Measurements from ENCODE around the gene XYLT1. TPM values are rescaled to one million over a fixed set of nuclear protein-coding genes. Genes with fewer than 3 reads are reported as not detected.

The XYLT1 gene
- total RNA-seq, 3 donors from 2014 or later, result 23.1 to 44.0 (median 34.1) TPM

DNA sequence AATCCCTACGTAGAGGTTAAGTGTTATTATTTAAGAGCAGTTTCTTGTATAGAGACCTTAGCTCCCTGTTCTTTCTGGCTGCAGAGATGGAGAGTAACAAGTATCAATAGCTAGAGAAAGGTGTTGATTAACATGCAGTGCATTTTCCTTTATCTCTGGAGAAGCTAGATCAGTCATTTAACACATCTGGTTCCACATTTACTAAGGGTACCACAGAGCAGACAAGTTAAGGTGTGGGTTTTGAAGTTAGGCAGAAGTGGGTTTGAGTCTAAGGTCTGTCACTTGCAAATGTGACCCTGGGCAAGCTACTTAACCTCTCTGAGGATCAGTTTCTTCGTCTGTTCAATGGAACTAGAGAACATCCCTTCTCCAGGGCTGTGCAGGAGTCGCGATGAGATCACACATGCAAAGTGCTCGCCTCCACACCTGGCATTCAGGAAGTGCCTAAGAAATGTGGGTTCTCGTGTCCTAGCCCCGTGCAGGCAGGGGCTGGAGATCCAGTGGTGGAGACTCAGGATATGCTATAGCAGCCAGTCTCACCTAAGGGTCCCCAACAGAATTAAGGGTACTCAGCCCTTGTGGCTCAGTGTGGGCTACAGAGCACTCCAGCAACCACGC, 224.4 kb downstream of the XYLT1 start:
- H3K4me1 ChIP-seq (ENCODE audit: low read depth), result no peaks in the 10 kb centered on the region
- intact Hi-C loops (cut with DNase I, micrococcal nuclease), result no loop called here
- H3K4me3 ChIP-seq, result no peak overlapping the region
- ATAC-seq (no peak), DNase-seq (no peak)
- H3K9me3 ChIP-seq, result no peaks in the 10 kb centered on the region
- TF ChIP-seq, protein P1, sequence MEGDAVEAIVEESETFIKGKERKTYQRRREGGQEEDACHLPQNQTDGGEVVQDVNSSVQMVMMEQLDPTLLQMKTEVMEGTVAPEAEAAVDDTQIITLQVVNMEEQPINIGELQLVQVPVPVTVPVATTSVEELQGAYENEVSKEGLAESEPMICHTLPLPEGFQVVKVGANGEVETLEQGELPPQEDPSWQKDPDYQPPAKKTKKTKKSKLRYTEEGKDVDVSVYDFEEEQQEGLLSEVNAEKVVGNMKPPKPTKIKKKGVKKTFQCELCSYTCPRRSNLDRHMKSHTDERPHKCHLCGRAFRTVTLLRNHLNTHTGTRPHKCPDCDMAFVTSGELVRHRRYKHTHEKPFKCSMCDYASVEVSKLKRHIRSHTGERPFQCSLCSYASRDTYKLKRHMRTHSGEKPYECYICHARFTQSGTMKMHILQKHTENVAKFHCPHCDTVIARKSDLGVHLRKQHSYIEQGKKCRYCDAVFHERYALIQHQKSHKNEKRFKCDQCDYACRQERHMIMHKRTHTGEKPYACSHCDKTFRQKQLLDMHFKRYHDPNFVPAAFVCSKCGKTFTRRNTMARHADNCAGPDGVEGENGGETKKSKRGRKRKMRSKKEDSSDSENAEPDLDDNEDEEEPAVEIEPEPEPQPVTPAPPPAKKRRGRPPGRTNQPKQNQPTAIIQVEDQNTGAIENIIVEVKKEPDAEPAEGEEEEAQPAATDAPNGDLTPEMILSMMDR (IDR thresholded peaks at IDR 0.05), result no peak
- no peaks in the 10 kb centered on the region for H3K36me3 ChIP-seq (ENCODE audit: low read depth)

DNA sequence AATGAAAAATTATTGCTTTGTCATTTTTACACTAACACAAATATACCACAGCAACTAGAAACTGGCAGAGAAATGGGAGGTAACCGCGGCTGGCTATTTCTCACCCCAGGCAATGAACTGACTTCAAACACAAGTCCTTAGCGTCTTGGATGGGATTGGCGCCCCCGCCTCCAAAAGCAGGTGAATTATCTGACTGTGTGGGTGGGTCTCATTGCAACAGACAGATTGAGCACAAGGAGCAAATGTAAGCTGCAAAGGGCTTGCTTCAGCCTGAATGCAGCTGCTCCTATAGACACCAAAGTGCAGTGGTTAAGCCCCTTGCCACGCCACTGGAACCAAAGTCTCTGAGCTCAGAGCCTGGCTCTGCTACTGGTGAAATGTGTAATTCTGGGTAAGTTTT, 225.0 kb downstream of the XYLT1 start:
- no peaks in the 10 kb centered on the region for H3K36me3 ChIP-seq (ENCODE audit: low read depth)
- DNase-seq, result no peak
- no peaks in the 10 kb centered on the region for H3K9me3 ChIP-seq
- H3K4me3 ChIP-seq, result no peak overlapping the region
- no peak for ATAC-seq
- TF ChIP-seq, protein P1 (IDR thresholded peaks at IDR 0.05), result no peak
- intact Hi-C loops (cut with DNase I, micrococcal nuclease), result no loop called here
- no peaks in the 10 kb centered on the region for H3K4me1 ChIP-seq (ENCODE audit: low read depth)

DNA sequence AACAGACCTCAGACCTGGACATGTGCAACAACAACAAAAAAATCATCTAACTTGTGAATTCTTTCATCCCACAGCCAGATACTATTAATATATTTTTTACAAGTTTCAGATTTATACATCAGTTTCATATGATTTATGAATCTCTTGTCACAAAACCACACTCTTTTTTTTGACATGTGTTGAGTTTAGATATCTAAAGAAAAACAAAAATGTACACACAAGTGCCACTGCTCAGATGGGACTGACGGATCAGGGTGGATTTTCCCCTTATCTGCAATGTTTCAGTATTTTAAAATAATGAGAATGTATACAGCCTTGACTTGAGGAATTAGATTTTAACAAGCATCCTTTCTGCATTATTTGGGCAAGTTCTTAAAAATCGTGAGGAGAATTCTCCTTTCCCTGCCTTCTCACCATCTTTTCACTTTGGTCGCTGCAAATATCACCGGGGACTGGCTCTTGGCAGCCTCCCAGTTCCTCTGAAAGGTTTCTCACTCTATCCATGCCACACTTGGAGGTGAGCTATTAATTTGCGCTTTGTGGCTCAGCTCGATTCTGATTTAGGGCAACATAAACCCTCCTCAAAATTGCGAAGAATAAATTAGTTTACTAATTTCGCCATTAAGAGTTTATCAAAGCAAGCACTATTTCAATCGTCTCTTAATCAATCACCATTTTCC, 225.7 kb downstream of the XYLT1 start:
- no peak for DNase-seq
- TF ChIP-seq, protein P1 (IDR thresholded peaks at IDR 0.05), result no peak
- Histone ChIP-seq H3K36me3 (ENCODE audit: low read depth) (no peaks in the 10 kb centered on the region), H3K4me3 (no peak overlapping the region), H3K9me3 (no peaks in the 10 kb centered on the region), H3K4me1 (ENCODE audit: low read depth) (no peaks in the 10 kb centered on the region)
- no peak for ATAC-seq
- intact Hi-C loops (cut with DNase I, micrococcal nuclease), result no loop called here

DNA sequence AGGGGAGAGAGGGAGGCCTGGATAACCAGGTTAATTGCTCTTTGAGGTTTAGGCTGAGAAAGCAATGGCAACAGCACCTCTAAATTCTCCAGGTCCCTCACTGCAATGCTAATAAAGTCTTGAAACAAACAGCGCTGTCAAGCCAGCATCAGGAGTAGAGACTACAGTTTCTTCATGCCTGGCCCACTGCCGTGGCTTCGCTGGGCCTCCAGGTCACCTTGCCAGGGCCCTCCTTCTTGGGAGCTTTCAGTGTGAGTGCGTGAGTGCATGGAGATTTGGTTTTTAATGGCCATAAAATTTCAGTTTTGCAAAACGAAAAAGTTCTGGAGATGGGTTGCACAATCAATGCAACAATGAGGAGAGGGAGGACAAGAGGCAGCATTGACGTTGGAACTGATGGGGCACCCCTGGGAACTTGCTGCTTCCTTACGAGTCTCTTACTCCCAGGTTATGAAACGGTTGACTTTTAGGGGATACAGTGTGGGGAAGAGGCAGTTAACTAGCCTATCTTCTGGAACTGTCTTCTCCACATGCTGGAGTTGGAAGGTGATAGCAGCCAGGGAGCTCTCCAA, 229.4 kb downstream of the XYLT1 start:
- intact Hi-C loops (cut with DNase I, micrococcal nuclease), result no loop called here
- DNase-seq (no peak), ATAC-seq (no peak)
- Histone ChIP-seq H3K36me3 (ENCODE audit: low read depth) (no peaks in the 10 kb centered on the region), H3K9me3 (no peaks in the 10 kb centered on the region), H3K4me1 (ENCODE audit: low read depth) (no peaks in the 10 kb centered on the region), H3K4me3 (no peak overlapping the region)
- TF ChIP-seq, protein P1 (IDR thresholded peaks at IDR 0.05), result no peak

DNA sequence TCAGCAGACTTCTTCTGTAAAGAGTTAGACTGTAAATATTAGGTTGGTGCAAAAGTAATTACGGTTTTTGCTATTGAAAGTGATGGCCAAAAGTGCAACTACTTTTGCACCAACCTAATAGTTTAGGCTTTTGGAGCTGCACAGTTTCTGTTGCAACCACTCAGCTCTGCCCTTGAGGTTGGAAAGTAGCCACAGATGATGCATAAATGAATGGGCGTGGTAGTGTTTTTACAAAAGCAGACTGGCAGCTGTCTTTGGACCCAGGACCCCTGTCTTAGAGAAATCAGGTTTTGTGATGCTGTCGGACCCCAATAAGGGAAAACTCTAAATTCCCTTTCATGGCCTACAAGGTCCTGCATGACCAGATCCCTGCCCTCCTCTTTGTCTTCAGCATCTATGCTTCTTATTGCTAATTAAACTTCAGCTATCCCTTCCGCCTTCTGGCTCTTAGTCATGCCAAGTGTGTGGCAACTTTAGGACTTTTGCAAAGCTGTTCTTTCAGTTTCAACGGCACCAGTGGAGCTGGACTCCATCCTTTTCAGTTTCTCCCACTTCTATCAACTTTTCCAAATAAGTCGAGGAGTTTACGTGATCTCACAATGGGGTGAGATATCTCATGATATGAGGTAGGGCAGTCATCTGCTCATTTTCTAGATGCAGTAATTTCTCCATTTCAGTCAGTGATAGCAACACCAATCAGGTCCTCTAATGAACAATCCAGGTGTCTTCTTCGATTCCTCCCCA, 232.3 kb downstream of the XYLT1 start:
- Histone ChIP-seq H3K9me3 (no peaks in the 10 kb centered on the region), H3K4me3 (no peak overlapping the region), H3K36me3 (ENCODE audit: low read depth) (no peaks in the 10 kb centered on the region), H3K4me1 (ENCODE audit: low read depth) (no peaks in the 10 kb centered on the region)
- TF ChIP-seq, protein P1 (IDR thresholded peaks at IDR 0.05), result no peak
- no peak for ATAC-seq
- DNase-seq, result no peak
- intact Hi-C loops (cut with DNase I, micrococcal nuclease), result no loop called here
